ENCODE results near the gene FBXO47.
"Not testable (repeated sequence)": the region's sequence is repeated elsewhere in the genome, so short reads cannot be mapped to it uniquely, and the experiment has no call there.

Gene FBXO47

DNA sequence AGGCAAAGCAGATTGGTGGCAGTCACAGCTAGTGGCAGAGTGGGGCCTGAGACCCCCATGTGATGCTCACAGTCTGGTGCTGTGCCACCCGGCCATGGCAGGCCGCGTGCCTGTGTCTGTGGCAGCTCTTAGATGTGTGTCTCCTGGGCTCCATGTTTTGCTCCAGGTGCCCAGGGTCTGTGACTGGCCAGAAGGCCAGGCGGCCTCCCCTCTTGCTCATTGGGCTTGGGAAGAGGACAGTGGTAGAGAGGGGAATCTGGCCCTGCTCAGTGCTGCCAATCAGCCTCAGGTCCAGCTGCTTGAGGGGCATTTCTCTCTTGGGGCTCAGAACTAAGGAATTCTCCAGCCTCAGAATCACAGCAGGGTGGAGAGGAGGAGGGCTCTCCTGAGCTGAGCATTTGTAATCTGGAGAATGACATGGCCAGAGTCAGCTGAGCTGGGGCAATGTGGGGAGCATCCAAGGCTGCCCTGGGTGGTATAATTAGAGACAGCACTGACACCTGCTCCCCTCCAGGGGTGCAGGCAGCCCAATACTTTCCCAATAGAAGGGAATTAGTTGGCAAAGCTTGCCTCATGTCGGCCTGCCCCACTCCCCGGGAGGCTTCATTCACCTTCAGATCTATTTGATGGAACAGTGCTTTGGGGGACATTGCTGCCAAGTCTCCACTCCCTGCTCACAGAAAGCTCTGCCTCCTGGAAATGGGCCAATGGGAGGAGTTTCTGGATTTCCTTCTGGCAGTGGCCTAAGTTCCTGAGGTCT, 44.5 kb downstream of the FBXO47 start:
- DNase-seq (ENCODE audit: low spot score): peak; percentile 27

DNA sequence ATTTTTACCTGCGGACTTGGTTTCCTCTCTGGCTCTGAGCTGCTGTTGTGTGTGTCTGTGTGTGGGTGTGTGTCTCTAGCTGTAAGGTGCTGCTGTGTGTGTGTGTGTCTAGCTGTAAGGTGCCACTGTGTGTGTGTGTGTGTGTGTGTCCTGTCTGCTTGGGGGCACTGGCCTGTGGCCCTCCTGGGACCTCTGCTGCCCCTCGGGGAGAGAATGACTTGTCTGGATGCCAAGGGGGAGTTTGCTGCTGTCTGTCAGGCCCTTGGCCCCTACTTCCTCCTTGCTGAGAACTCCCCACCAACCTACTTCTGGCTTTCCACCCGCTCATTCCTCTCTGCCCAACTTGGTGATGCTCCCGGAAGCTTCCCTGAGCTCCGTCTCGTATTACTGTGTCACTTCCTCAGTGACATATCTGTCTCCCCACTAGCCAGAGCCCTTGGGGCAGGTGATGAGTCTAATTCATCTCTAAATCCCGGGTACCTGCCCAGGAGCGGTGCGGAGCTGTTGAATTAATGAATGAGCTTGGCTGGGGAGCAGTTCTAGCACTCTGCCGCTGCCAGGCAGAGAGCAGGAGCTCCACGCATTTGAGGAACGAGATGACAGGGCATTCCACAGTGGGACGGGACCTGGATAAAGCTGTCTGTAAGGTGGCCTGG, 45.3 kb downstream of the FBXO47 start:
- no peak for DNase-seq (ENCODE audit: low spot score)

GRCh38 chr17:38920374-38921291, 46.6 kb downstream of the FBXO47 start:
- no peak for DNase-seq (ENCODE audit: low spot score)

GRCh38 chr17:38919316-38920078, 47.7 kb downstream of the FBXO47 start:
- no peak for DNase-seq (ENCODE audit: low spot score)

DNA sequence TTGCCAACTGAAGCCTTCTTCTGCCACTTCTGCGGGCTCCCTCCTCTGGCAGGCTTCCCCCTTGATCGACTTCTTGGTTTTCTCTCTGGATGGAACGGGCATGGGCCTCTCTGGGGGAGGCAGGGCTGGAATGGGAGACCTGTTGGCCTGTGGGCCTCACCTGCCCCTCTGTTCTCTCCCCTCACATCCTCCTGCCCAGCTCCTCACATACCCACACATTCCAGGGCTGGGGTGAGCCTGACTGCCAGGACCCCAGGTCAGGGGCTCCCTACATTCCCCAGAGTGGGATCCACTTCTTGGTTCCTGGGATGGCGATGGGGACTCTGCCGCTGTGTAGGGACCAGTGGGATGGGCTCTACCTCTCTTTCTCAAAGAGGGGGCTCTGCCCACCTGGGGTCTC, 48.3 kb downstream of the FBXO47 start:
- DNase-seq (ENCODE audit: low spot score): no peak

DNA sequence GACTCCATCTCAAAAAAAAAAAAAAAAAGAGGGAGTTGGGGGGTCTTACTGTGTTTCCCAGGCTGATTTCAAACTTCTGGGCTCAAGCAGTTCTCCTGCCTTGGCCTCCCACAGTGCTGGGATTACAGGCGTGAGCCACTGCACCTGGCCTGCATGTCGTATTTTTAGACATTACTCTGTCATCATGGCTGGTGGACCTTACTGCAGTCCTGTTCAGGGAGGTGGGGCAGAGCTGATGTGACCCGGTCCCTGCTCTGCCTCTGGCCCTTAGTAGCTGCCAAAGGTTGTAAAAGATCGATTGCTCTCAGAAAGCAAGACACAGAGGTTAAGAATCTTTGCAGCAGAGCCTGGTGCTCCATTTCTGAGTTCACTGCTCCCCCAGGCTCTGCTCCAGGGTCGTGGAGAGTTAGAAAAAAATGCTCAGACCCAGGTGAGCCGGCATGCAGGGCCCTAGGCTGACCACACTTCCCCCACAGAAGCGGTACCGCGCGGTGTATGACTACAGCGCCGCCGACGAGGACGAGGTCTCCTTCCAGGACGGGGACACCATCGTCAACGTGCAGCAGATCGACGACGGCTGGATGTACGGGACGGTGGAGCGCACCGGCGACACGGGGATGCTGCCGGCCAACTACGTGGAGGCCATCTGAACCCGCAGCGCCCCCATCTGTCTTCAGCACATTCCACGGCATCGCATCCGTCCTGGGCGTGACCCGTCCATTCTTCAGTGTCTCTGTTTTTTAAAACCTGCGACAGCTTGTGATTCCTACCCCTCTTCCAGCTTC, 48.9 kb downstream of the FBXO47 start:
- DNase-seq (ENCODE audit: low spot score): no peak

DNA sequence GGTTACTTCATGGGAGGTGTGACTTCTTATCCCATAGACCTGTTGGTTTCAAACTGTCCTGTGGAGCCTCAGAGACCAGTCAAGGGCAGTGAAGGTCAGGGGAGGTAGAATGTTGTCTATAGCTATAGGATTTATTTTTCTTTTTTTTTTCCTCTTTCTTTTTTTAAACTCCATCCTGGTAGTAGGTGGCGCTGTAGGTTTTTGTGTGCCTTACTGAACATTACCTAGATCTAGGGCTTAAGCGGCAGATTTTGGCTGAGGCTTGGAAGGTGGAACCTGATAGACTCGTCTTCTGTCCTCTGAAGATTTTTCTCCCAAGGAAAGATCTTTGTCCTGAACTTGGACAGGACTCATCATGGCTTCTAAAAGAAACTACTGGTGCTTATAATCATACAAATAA, 49.9 kb downstream of the FBXO47 start:
- no peak for DNase-seq (ENCODE audit: low spot score)

DNA sequence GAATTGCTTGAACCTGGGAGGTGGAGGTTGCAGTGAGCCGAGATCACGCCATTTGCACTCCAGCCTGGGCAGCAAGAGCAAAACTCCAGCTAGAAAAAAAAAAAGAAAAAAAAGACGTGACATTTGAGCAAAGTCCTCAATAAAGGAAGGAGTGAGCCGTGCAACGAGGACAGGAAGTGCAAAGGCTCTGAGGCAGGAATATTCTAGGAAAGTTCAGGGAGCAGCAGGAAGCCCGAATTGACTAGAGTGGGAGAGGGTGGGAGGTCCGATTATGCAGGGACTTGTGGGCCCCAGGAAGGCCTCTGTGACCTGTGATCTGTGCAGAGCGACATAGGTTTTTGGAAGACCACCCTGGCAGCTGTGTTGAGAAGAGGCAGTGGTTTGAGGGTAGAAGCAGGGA, 50.4 kb downstream of the FBXO47 start:
- no peak for DNase-seq (ENCODE audit: low spot score)

DNA sequence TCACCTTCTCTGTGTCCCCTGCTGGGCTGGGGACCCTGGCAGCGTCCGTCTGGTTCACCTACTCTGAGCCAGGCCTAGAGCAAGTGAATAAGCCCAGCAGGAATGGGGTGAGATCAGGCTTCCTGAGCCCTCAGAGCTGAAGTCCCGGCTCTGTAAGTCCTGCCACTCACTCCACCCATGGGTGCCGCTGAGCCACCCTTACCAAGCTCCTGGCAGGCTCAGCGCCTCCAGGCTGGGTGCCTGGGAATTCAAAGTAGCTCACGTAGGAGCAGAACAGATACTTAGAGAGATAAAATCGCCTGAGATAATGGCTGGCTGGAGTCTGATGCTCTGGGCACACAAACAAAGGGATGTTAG, 51.6 kb downstream of the FBXO47 start:
- no peak for DNase-seq (ENCODE audit: low spot score)

- no peak for DNase-seq (ENCODE audit: low spot score)
These were observed 52.2 kb downstream of the FBXO47 start for GRCh38 chr17:38914741-38915638.

GRCh38 chr17:38912221-38912813, 54.9 kb downstream of the FBXO47 start:
- no peak for DNase-seq (ENCODE audit: low spot score)

DNA sequence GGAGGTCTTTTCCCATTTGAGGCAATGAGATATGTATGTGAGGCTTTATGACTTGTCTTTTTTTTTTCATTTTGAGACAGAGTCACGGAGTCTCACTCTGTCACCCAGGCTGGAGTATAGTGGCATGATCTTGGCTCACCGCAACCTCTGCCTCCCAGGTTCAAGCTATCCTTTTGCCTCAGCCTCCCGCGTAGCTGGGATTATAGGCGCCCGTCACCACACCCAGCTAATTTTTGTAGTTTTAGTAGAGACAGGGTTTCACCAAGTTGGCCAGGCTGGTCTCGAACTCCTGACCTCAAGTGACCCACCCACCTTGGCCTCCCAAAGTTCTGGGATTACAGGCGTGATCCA, 55.5 kb downstream of the FBXO47 start:
- not testable (repeated sequence) for DNase-seq (ENCODE audit: low spot score)

GRCh38 chr17:38911081-38911730, 56.0 kb downstream of the FBXO47 start:
- DNase-seq (ENCODE audit: low spot score): no peak

DNA sequence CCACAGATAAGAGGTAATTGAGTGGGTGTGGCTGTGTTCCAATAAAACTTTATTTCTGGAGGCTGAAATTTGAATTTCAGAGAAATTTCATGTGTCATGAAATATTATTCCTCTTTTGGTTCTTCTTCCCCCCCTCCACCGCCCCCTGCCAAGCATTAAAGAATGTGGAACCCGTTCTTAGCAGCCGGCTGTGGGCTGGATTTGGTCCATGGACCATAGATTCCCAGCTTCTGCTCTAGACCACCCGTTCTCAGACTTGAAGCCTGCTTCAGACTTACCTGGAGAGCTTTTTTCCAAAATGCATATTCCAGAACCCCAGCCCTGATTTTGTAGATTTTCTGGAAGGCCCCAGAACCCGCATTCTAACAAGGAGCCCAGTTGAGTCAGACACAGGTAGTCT, 56.9 kb downstream of the FBXO47 start:
- no peak for DNase-seq (ENCODE audit: low spot score)

DNA sequence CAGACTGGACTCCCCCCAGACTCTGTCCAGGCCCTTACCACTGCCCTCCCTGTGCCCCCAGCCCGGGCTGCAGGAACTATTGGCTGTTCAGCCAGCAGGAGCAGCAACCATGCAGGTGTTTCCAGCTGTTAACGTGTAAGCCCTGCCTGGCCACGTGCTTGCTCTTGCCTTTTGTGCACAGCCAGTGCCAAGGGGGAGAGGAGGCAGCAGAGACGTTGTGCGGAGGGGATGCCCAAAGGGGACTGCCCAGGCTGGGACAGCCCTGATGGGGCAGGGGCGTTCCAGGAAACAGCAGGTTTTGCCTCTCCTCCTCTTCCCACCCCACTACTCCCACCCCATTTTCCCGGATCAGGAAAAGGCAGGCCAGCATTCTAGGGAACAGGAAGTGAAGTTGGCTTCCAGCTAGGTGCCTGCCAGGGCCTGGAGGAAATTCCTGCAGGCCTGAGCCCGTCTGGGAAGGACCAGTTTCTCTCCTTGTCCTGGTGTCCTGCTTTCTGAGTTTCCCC, 58.5 kb downstream of the FBXO47 start:
- no peak for DNase-seq (ENCODE audit: low spot score)

DNA sequence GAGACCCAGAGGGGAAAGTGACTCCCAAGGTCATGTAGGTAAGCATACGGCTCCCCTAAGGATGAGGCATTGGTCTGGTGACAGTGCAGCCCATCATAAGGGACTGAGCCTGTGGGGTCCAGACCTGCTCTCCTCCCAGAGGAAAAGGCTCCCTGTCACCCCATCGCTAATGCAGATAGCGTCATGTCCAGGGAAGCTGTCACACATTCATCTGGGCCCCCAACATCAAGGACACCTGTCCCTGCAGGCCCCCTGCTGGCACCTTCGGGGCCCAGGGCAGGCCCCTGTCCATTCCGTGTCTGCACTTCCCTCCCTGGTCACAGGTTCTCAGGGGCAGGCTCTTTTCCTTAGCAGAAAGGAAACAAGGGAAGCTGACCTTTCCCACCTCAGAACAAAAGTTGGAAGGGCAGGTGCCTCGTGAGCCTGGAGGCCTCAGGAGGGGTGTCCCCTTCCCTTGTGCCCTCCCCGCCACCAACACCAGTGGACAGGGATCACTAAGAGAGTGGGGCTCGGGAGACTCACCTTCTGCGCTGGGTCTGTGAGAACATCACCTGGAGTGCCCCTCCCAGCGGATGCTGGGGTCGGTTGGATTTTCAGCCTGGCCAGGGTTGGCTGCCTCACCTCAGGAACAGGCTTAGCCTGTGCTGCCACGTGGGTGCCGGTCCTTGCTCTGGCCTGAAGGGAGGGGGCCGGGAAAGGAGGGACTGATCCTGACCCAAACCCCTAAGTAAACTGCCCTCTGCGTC, 59.1 kb downstream of the FBXO47 start:
- no peak for DNase-seq (ENCODE audit: low spot score)

GRCh38 chr17:38906460-38907228, 60.6 kb downstream of the FBXO47 start:
- no peak for DNase-seq (ENCODE audit: low spot score)

DNA sequence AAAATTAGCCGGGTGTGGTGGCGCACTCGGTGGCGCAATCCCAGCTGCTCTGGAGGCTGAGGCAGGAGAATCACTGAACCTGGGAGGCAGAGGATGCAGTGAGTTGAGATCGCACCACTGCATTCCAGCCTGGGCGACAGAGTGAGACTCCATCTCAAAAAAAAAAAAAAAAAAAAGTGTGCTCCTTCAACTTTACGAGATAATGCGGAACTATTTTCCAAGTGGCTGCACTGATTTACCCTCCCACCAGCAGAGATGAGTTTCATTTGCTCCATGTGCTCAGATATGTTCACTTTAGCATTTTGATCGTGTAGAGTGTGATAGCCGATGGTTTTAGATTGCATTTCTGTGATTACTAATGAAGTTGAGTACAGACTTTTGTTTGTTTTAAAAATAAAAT, 61.8 kb downstream of the FBXO47 start:
- no peak for DNase-seq (ENCODE audit: low spot score)

Measured in SW480 (cell line).